Osteocyte (in vitro differentiated cells): ENCODE measurements around the gene DIP2C. TPM values are rescaled to one million over a fixed set of nuclear protein-coding genes. Genes with fewer than 3 reads are reported as not detected.

Experiments
- DNase-seq: peaks from one replicate; pipeline ENCODE4 v3.0.0; 2021; ENCODE audit warnings: mixed read lengths; ENCODE audit not compliant: unreplicated experiment; ENCODE audit errors: extremely low spot score
- H3K27ac Mint-ChIP-seq: one replicate; pipeline ENCODE4 v1.8.0; 2021; ENCODE audit warnings: mild to moderate bottlenecking, mixed read lengths; ENCODE audit not compliant: unreplicated experiment
- H3K27me3 Mint-ChIP-seq: one replicate; pipeline ENCODE4 v1.8.0; 2021; ENCODE audit warnings: mixed read lengths; ENCODE audit not compliant: unreplicated experiment
- H3K36me3 Mint-ChIP-seq: one replicate; pipeline ENCODE4 v1.8.0; 2021; ENCODE audit warnings: mixed read lengths; ENCODE audit not compliant: unreplicated experiment
- H3K4me1 Mint-ChIP-seq: one replicate; pipeline ENCODE4 v1.8.0; 2021; ENCODE audit warnings: mixed read lengths; ENCODE audit not compliant: unreplicated experiment
- H3K4me3 Mint-ChIP-seq: one replicate; pipeline ENCODE4 v1.8.0; 2021; ENCODE audit warnings: mild to moderate bottlenecking, moderate library complexity, mixed read lengths; ENCODE audit not compliant: unreplicated experiment
- H3K9me3 Mint-ChIP-seq: one replicate; pipeline ENCODE4 v1.8.0; 2021; ENCODE audit warnings: mixed read lengths; ENCODE audit not compliant: unreplicated experiment
- total RNA-seq: library from RNA; stranded (reverse); gene quantifications from 2 replicates; pipeline ENCODE4 v1.2.1, GENCODE V29; 2021
- TF ChIP-seq, protein P1 (sequence below): fragments of 200-600 bp; sonication (generic); IDR thresholded peaks from 2 replicates; pipeline ENCODE4 v1.5.0; 2021; ENCODE audit warnings: antibody characterized with exemption, mild to moderate bottlenecking, moderate library complexity

The DIP2C gene
- total RNA-seq, 1 donor from 2014 or later: 36.8 TPM

DNA sequence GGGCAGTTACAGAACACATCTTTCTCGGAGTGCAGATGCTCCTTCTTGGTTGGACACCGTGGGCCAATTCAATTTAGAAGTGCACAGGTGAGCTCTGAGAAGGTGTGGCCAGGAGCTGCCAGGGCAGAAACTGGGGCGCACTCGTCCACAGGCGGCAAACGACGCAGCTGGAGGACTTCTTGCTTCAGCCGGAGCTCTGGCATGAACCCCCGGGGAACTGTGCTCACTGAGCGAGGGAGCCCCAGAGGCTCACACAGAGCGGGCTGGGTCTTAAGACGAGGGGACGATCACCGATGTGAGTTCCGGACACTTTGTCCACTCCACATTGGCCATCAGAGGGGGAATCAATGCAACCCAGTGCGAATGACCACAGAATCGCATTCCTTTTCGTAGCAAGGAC lies 413.8 kb downstream of the DIP2C start:
- no peaks in the 10 kb centered on the region for H3K27me3 Mint-ChIP-seq
- H3K27ac Mint-ChIP-seq: no peak overlapping the region
- TF ChIP-seq, protein P1, sequence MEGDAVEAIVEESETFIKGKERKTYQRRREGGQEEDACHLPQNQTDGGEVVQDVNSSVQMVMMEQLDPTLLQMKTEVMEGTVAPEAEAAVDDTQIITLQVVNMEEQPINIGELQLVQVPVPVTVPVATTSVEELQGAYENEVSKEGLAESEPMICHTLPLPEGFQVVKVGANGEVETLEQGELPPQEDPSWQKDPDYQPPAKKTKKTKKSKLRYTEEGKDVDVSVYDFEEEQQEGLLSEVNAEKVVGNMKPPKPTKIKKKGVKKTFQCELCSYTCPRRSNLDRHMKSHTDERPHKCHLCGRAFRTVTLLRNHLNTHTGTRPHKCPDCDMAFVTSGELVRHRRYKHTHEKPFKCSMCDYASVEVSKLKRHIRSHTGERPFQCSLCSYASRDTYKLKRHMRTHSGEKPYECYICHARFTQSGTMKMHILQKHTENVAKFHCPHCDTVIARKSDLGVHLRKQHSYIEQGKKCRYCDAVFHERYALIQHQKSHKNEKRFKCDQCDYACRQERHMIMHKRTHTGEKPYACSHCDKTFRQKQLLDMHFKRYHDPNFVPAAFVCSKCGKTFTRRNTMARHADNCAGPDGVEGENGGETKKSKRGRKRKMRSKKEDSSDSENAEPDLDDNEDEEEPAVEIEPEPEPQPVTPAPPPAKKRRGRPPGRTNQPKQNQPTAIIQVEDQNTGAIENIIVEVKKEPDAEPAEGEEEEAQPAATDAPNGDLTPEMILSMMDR: no peak
- H3K4me1 Mint-ChIP-seq: no peaks in the 10 kb centered on the region
- H3K4me3 Mint-ChIP-seq: no peak overlapping the region
- H3K9me3 Mint-ChIP-seq: no peaks in the 10 kb centered on the region
- no peak for DNase-seq
- peaks cover 30% of the 10 kb centered on the region for H3K36me3 Mint-ChIP-seq

DNA sequence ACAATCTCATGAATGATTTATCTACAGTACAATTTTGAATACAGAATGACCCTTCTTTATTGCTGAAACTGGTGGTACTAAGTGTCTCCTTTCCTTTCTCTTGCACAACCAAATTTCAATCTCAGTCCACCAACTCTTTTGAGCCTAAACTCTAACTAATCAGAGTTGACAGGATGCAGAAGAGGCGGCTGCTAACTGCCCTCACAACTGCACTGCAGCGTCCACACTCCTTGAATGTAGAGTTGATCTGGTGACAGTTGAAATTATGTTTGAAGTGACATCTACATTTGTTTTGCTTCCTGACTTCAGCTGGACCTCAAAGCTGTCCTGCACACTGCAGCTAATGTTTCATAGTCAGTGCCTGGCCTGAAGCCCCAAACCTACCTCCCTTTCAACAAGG lies 414.6 kb downstream of the DIP2C start:
- Mint-ChIP-seq H3K4me3 (no peak overlapping the region), H3K27ac (no peak overlapping the region), H3K9me3 (no peaks in the 10 kb centered on the region), H3K4me1 (no peaks in the 10 kb centered on the region), H3K36me3 (peaks cover 26% of the 10 kb centered on the region), H3K27me3 (no peaks in the 10 kb centered on the region)
- DNase-seq: no peak
- TF ChIP-seq, protein P1: no peak

DNA sequence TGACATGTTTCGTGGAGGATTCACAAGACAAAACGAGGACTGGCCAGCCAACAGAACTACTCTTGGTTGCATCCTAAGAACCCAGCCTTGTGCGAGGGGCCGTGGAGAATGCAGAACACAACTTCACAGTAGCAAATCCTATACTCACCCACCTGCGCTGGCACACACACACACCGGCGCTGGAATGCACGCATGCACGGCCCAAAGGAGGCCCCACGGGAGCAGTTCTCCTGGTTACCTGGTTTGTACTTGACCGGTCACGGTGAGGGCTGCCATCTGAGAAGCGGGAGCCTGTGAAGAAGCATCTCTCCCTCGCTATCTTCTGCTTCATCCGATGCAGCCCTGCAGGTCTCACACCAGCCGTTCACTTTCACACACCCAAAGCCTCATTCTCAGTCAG lies 416.4 kb downstream of the DIP2C start:
- Mint-ChIP-seq H3K27ac (no peak overlapping the region), H3K36me3 (peaks cover 17% of the 10 kb centered on the region), H3K4me3 (no peak overlapping the region), H3K27me3 (no peaks in the 10 kb centered on the region), H3K4me1 (no peaks in the 10 kb centered on the region), H3K9me3 (no peaks in the 10 kb centered on the region)
- DNase-seq: no peak
- TF ChIP-seq, protein P1: no peak

- Mint-ChIP-seq H3K27ac (no peak overlapping the region), H3K27me3 (no peaks in the 10 kb centered on the region)
- TF ChIP-seq, protein P1: no peak
Measured at GRCh38 chr10:271722-272121, 417.7 kb downstream of the DIP2C start.

GRCh38 chr10:271201-271600 lies 418.3 kb downstream of the DIP2C start:
- Mint-ChIP-seq H3K27ac (no peak overlapping the region), H3K36me3 (peaks cover 6% of the 10 kb centered on the region), H3K4me1 (peaks cover 7% of the 10 kb centered on the region), H3K9me3 (no peaks in the 10 kb centered on the region), H3K4me3 (no peak overlapping the region), H3K27me3 (no peaks in the 10 kb centered on the region)
- DNase-seq: peak; percentile 10
- TF ChIP-seq, protein P1: no peak

More at GRCh38 chr10:271722-272121, 417.7 kb downstream of the DIP2C start:
- Mint-ChIP-seq H3K36me3 (peaks cover 8% of the 10 kb centered on the region), H3K4me1 (peaks cover 7% of the 10 kb centered on the region), H3K4me3 (no peak overlapping the region), H3K9me3 (no peaks in the 10 kb centered on the region)
- no peak for DNase-seq
